ENCODE results near the gene TTC23. TPM values are rescaled to one million over a fixed set of nuclear protein-coding genes. Genes with fewer than 3 reads are reported as not detected.

Gene TTC23
- polyA plus RNA-seq, 2 of the 4 experiments (the other 2 are of a cell fraction) = 7.0 to 16.5 TPM

GRCh38 chr15:99230867-99231266 is 18.5 kb downstream of the TTC23 start:
- no peaks in the 10 kb centered on the region for H3K4me1 ChIP-seq
- FAIRE-seq (peak; percentile 7), ATAC-seq (no peak), DNase-seq (ENCODE audit: low read depth in 1 of 2, low spot score in 1 of 2) (no peak)
- no peak overlapping the region for H3K4me2 ChIP-seq
- TF ChIP-seq REST (IDR thresholded peaks at IDR 0.05) = no peak
- TF ChIP-seq PBX3 (IDR thresholded peaks at IDR 0.05) = no peak
- no peak overlapping the region for H3K4me3 ChIP-seq
- 95% methylated on average over 4 of the region's 4 CpGs for WGBS (ENCODE audit: missing lambda C conversion rate)
- H3K9me3 ChIP-seq = no peaks in the 10 kb centered on the region
- POLR2A ChIA-PET = no interaction called here
- CTCF ChIA-PET = interaction anchor here (1.5 to 1.8 kb wide), 2 partner anchors 8 to 18 kb away, joined by 4 to 9 read pairs; no protein-coding TSS in a partner anchor
- H3K27ac ChIP-seq = no peak overlapping the region

- DNase-seq (ENCODE audit: low read depth in 1 of 2, low spot score in 1 of 2) = no peak
- Histone ChIP-seq H3K9me3 (no peaks in the 10 kb centered on the region), H3K4me1 (no peaks in the 10 kb centered on the region), H3K27ac (no peak overlapping the region), H3K4me3 (no peak overlapping the region), H3K4me2 (no peak overlapping the region)
- ChIA-PET POLR2A (no interaction called here), CTCF (interaction anchor here (0.9 to 6.5 kb wide), 5 partner anchors 13 to 787 kb away, joined by 3 to 48 read pairs (median 4); no protein-coding TSS in a partner anchor)
- 81% methylated on average over 3 of the region's 3 CpGs for WGBS (ENCODE audit: missing lambda C conversion rate)
- FAIRE-seq = peak; percentile 13
- ATAC-seq = no peak
- no peak for TF ChIP-seq ESRRA (IDR thresholded peaks at IDR 0.05; ENCODE audit: borderline replicate concordance, low read length)
- TF ChIP-seq HDAC2 (IDR thresholded peaks at IDR 0.05) = no peak
- TF ChIP-seq CEBPB (IDR thresholded peaks at IDR 0.05) = no peak
- TF ChIP-seq NR3C1 (IDR thresholded peaks at IDR 0.05) = no peak
- no peak for TF ChIP-seq PBX3 (IDR thresholded peaks at IDR 0.05)
- TF ChIP-seq ZFP36 (IDR thresholded peaks at IDR 0.05; ENCODE audit: borderline replicate concordance, partially characterized antibody) = no peak
- no peak for TF ChIP-seq MAX (IDR thresholded peaks at IDR 0.05)
- TF ChIP-seq RCOR1 (IDR thresholded peaks at IDR 0.05; ENCODE audit: low read depth, low read length) = no peak
- no peak for TF ChIP-seq HMGXB4 (CRISPR knock-in tag; IDR thresholded peaks at IDR 0.05; ENCODE audit: borderline replicate concordance)
- no peak for TF ChIP-seq CHD4 (IDR thresholded peaks at IDR 0.05; ENCODE audit: borderline replicate concordance)
- TF ChIP-seq GATA3 (IDR thresholded peaks at IDR 0.05; ENCODE audit: borderline replicate concordance) = no peak
- no peak for TF ChIP-seq PHF8 (IDR thresholded peaks at IDR 0.05; ENCODE audit: borderline replicate concordance, low read depth)
- TF ChIP-seq EHF (CRISPR knock-in tag; IDR thresholded peaks at IDR 0.05) = no peak
- TF ChIP-seq NPAS2 (CRISPR knock-in tag; IDR thresholded peaks at IDR 0.05; ENCODE audit: borderline replicate concordance) = no peak
- TF ChIP-seq CHD2 (IDR thresholded peaks at IDR 0.05; ENCODE audit: low read length, partially characterized antibody) = no peak
- TF ChIP-seq KDM5A (IDR thresholded peaks at IDR 0.05) = no peak
- no peak for TF ChIP-seq TFCP2L1 (CRISPR knock-in tag; IDR thresholded peaks at IDR 0.05)
Observed at GRCh38 chr15:99228120-99228770, 21.1 kb downstream of the TTC23 start.

All from A549 (cell line).